Thymus (tissue), 11 donors: Measurements from ENCODE around the gene TNS3. TPM values are rescaled to one million over a fixed set of nuclear protein-coding genes. Genes with fewer than 3 reads are reported as not detected.
"Not testable (repeated sequence)": the region's sequence is repeated elsewhere in the genome, so short reads cannot be mapped to it uniquely, and the experiment has no call there.

Experiments used
- DNase-seq, 9 donors: peaks; one replicate each; pipeline ENCODE4 v3.0.0-alpha.2; 2013; ENCODE audit warnings: low spot score in 9 of 9, low read depth in 6 of 9, missing footprints in 1 of 9
- H3K27ac ChIP-seq, 2 donors: one replicate each; pipeline ENCODE4 v1.5.1; 2013; ENCODE audit warnings: control low read depth in 1 of 2, low read depth in 1 of 2, low read length in 1 of 2, mild to moderate bottlenecking in 1 of 2, moderate library complexity in 1 of 2
- H3K27me3 ChIP-seq, 2 donors: one replicate each; pipeline ENCODE4 v1.5.1; 2013; ENCODE audit warnings: low read length in 1 of 2; ENCODE audit not compliant: control insufficient read depth in 2 of 2, insufficient read depth in 1 of 2
- H3K36me3 ChIP-seq, 2 donors: one replicate each; pipeline ENCODE4 v1.5.1; 2013; ENCODE audit warnings: low read length in 1 of 2, mild to moderate bottlenecking in 1 of 2, moderate library complexity in 1 of 2; ENCODE audit not compliant: control insufficient read depth in 2 of 2, insufficient read depth in 2 of 2
- H3K4me1 ChIP-seq, 2 donors: one replicate each; pipeline ENCODE4 v1.5.1; 2013; ENCODE audit warnings: low read length in 2 of 2; ENCODE audit not compliant: control insufficient read depth in 2 of 2, insufficient read depth in 2 of 2
- H3K4me3 ChIP-seq, 2 donors: one replicate each; pipeline ENCODE4 v1.5.1; 2013; ENCODE audit warnings: low read length in 2 of 2, control low read depth in 1 of 2, mild to moderate bottlenecking in 1 of 2
- H3K9me3 ChIP-seq, 2 donors: one replicate each; pipeline ENCODE4 v1.5.1; 2013; ENCODE audit warnings: low read length in 1 of 2, mild to moderate bottlenecking in 1 of 2; ENCODE audit not compliant: control insufficient read depth in 2 of 2, insufficient read depth in 1 of 2
- WGBS: extraction: QIAGEN DNeasy Blood & Tissue Kit; methylation state at CpG from one replicate; pipeline ENCODE4 v1.1.7; 2013; 5-methylcytosine and 5-hydroxymethylcytosine counted together
- polyA plus RNA-seq: library from polyadenylated mRNA; stranded (reverse); fragments of 200-250 nt; gene quantifications from one replicate; pipeline ENCODE4 v1.2.3, GENCODE V29; 2013
- total RNA-seq: library from RNA; stranded (reverse); fragments of 120-200 nt; gene quantifications from one replicate; pipeline ENCODE4 v1.2.4, GENCODE V29; 2013
- donor health status: healthy.

Gene TNS3
- total and polyA plus RNA-seq, 2 donors, result 5.9 to 6.2 TPM

DNA sequence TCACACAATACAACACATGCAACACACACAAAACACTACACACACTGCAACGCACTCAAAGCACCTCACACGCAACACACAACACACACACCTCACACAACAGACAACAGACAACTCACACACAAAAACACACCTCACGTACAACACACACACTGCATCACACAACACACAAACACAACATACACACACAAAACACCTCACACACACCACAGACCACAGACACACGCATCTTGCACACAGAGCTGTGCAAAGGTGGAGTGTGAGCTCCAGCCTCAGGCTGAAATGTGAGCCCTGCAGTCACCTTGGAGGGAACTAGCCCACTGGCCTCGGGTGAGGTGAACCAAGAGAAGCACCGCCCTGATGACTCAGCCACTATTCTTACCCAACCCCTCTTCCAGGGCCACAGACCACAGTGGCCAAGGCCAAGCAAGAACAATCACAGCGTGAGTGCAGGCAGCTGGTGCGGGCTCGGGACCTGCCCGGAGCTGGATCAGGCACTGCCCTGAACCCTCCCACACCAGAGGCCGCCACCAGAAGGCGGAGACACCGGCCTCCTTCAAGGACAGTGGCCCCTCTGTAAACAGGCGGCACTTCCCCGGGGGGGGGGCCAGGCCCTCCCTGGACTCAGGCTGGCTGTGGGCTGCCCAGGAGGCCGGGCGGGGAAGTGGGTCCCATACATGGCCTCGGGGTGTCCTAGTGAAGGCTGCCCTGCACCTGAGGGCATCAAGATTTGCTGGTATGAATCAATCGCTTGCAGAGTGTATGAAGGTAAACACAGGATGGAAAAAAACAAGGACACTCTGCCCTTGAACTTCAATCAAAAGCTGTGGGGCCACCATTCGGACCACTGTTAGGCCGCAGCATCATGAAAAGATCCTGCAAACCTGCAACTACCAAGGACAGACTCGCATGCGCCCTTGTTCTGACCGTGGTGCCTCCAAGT, 106.7 kb downstream of the TNS3 start:
- Histone ChIP-seq H3K9me3 (no peaks in the 10 kb centered on the region), H3K4me1 (peaks cover 6 to 21% of the 10 kb centered on the region in 2 donors), H3K27ac (peak overlapping the region in 1 of 2 donors; percentile 54), H3K4me3 (no peak overlapping the region), H3K27me3 (no peaks in the 10 kb centered on the region), H3K36me3 (no peaks in the 10 kb centered on the region)
- 66% methylated on average over 24 of the region's 24 CpGs for WGBS
- no peak for DNase-seq

DNA sequence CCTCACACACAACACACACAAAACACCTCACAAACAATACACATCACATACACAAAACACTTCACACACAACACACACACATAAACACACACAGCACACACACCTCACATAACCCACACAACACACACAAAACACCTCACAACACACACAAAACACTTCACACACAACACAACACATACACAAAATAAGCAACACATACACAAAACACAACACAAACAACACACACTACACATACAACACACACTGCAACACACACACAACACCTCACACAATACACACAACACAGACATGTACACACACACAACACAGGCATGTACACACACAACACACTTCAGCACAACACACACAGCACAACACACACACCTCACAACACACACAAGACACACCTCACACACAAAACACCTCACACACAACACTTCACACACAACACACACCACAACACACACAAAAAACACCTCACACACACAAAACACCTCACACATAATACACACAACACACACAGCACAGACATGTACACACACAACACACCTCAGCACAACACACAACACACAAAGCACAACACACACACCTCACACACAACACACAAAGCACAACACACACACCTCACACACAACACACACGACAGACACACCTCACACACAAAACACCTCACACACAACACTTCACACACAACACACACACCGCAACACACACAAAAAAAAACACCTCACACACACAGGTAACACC, 107.5 kb downstream of the TNS3 start:
- H3K4me3 ChIP-seq, result no peak overlapping the region
- H3K27ac ChIP-seq, result no peak overlapping the region
- H3K4me1 ChIP-seq, result peaks cover 0 to 13% of the 10 kb centered on the region in 2 donors
- H3K9me3 ChIP-seq, result no peaks in the 10 kb centered on the region
- no peaks in the 10 kb centered on the region for H3K36me3 ChIP-seq
- WGBS, result 93% methylated on average over 2 of the region's 2 CpGs
- DNase-seq, result no peak
- no peaks in the 10 kb centered on the region for H3K27me3 ChIP-seq

DNA sequence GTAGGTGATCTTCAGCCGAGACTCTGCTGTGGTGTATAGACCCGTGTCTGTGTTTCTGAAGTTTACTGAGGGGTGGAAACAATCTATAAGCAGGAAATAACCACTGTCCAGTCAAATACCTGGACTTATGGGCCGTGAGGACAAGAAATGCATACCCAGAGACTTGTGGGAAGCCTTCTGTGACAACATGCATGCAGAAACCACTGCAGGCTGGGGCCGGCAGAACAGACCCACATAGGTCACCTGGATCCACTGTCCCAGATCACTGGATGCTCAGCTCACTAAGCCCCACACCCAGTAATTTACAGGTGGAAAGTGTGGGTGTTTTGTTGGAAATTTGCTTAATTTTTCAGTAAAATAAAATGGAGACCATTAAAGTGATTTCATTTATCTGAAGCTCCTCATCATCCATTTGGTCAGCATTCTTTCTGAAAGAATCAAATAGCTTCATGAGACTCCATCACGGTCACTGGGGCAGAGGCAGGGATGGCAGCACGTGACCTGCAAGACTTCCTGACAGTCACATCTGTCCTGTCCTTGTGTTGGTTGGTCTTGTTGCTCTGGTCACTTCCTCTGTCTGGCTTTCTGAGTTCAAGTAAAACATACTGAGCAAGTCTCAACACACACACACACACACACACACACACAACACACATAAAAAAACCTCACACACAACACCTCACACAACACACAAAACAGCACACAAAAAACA, 108.3 kb downstream of the TNS3 start:
- no peak for DNase-seq
- H3K4me1 ChIP-seq, result peaks cover 0 to 6% of the 10 kb centered on the region in 2 donors
- no peaks in the 10 kb centered on the region for H3K9me3 ChIP-seq
- no peak overlapping the region for H3K4me3 ChIP-seq
- H3K27me3 ChIP-seq, result no peaks in the 10 kb centered on the region
- no peaks in the 10 kb centered on the region for H3K36me3 ChIP-seq
- H3K27ac ChIP-seq, result no peak overlapping the region
- WGBS, result 92% methylated on average over 6 of the region's 6 CpGs

DNA sequence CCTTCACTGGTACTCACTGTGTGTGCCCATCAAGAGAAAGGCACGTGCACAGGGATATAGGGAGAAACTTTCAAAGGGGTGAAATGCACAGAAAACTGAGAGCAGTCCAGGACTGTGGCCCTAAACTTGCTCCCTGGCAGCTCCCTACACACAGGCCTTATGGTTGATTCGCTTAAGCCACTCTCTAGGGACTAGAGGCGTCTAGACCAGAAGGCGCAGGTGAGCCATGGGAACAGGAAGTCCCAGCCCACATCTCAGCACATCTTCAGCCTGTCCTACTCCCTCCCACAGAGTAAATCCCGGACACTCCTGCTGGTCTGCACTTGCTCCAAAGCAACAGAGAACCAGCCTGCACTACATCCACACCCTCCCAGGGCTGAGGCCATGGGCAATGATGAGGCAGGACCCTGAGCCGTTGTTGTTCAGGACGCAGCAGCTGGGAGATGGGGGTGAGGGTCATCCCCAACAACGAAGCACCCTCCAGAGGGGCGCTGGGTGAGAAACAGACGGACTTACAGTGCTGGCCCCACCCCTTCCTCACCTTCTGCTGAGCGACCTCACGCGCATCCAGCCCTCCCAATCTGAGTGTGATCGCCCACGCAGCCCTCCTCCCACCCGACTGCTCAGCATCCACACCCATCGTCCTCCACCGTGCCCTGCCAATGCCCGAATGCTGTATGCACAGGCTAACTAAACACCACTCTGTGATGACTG, 109.3 kb downstream of the TNS3 start:
- H3K36me3 ChIP-seq, result no peaks in the 10 kb centered on the region
- DNase-seq, result no peak
- 90% methylated on average over 19 of the region's 19 CpGs for WGBS
- peaks cover 0 to 3% of the 10 kb centered on the region in 2 donors for H3K4me1 ChIP-seq
- H3K27me3 ChIP-seq, result no peaks in the 10 kb centered on the region
- peak overlapping the region in 1 of 2 donors; percentile 37 for H3K27ac ChIP-seq
- H3K9me3 ChIP-seq, result no peaks in the 10 kb centered on the region
- H3K4me3 ChIP-seq, result no peak overlapping the region

DNA sequence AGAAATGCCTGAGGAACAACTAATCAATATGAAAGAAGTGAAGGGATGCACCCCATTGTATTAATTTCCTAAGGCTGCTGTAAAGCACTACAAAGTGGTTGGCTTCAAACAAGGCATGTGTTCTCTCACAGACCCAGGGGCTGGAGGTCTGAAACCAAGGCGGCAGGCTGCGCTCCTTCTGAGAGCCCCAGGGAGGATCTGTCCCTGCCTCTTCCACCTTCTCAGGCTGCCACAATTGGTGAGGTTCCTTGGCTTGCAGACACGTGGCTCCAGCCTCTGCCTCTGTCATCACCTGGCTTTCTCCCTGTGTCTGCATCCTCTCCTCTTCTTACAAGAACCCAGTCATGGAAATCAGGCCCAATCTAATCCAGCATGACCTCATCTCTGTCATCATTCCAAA, 110.1 kb downstream of the TNS3 start:
- WGBS, result 92% methylated on average over 3 of the region's 3 CpGs

DNA sequence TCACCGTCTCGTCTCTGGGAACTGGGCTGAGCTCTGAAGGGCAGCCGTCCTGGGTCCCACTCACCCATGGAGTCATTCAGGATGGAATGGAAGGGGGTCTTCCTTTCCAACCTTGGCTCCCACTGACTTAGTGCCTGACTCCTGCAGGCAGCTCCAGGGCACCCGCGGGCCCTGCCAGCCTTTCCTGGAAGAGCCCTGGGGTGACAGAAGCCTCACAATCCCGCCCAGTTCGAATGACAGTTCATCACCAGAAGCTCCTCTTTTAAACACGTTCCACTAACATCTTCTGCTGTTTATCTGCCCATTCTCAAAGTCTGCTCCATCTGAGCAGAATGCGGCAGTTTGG, 110.6 kb downstream of the TNS3 start:
- 96% methylated on average over 9 of the region's 9 CpGs for WGBS
- no peak for DNase-seq
- Histone ChIP-seq H3K4me1 (peaks cover 0 to 3% of the 10 kb centered on the region in 2 donors), H3K36me3 (no peaks in the 10 kb centered on the region), H3K4me3 (no peak overlapping the region), H3K27me3 (no peaks in the 10 kb centered on the region), H3K9me3 (no peaks in the 10 kb centered on the region), H3K27ac (no peak overlapping the region)

More for the DNA sequence above, 110.1 kb downstream of the TNS3 start:
- H3K27me3 ChIP-seq, result no peaks in the 10 kb centered on the region
- H3K36me3 ChIP-seq, result no peaks in the 10 kb centered on the region
- peaks cover 0 to 3% of the 10 kb centered on the region in 2 donors for H3K4me1 ChIP-seq
- H3K9me3 ChIP-seq, result no peaks in the 10 kb centered on the region
- H3K4me3 ChIP-seq, result no peak overlapping the region
- DNase-seq, result no peak
- H3K27ac ChIP-seq, result no peak overlapping the region

DNA sequence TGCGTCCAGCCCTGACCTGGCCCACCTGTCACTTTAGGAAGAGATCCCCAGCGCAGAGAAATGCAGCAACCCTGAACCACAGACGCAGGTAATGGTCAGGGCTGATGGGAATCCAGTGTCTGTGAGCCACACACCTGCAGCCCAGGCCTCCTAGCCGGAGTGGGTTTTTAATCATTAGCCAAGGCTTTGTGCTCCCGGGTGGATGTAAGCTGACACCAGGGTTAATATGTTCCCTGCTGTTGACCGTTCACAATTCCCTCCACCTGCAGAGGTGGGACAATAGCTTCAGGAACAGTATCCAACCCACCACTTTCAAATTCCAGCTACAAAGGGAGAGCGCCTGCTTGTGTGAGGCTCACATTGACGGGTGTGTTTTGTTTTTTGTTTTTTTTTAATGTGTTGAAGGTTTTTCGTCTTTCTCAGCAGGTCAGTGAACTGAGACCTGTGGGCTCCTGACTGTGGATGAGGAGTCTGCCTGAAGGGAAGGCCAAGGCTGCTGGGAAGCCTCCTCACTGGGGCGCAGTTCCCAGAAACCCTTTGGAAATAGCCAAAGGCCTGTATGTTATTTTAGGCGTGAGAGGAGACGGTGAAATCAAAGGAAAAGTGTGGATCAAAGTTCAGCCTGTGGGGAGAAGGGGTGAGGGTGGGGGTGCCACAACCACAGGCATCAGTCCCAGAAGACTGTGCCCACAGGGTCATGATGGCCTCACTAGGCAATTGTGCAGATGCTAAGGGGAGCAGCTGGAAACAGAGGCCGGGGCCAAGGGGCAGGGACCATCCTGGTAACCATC, 111.1 kb downstream of the TNS3 start:
- H3K4me1 ChIP-seq, result peaks cover 0 to 3% of the 10 kb centered on the region in 2 donors
- peak overlapping the region in 1 of 2 donors; percentile 31 for H3K27ac ChIP-seq
- no peak overlapping the region for H3K4me3 ChIP-seq
- 93% methylated on average over 13 of the region's 13 CpGs for WGBS
- DNase-seq, result no peak
- no peaks in the 10 kb centered on the region for H3K36me3 ChIP-seq
- H3K9me3 ChIP-seq, result no peaks in the 10 kb centered on the region
- H3K27me3 ChIP-seq, result no peaks in the 10 kb centered on the region

DNA sequence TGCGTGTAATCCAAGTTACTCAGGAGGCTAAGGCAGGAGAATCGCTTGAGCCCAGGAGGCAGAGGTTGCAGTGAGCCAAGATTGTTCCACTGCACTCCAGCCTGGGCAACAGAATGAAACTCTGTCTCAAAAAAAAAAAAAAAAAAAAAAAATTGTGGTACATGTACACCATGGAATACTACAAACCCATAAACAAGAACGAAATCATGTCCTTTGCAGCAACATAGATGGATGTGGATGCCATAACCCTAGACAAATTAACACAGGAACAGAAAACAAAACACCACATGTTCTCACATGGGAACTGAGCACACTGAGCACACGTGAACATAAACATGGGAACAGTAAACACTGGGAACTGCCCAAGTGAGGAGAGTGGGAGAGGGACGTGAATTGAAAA, 112.1 kb downstream of the TNS3 start:
- H3K4me1 ChIP-seq, H3K4me3 ChIP-seq, H3K9me3 ChIP-seq, DNase-seq, H3K36me3 ChIP-seq, H3K27ac ChIP-seq, H3K27me3 ChIP-seq: not testable (repeated sequence)
- 86% methylated on average over 5 of the region's 5 CpGs for WGBS
